Ishikawa (cell line): Measurements from ENCODE around the gene PTCH2.

Source experiments
- CEBPB ChIP-seq: IDR thresholded peaks from 2 replicates; pipeline ENCODE4 v1.6.1; 2012
- CREB1 ChIP-seq: IDR thresholded peaks from 2 replicates; pipeline ENCODE4 v1.6.1; 2012; ENCODE audit warnings: low read depth
- EGR1 ChIP-seq: IDR thresholded peaks from 2 replicates; pipeline ENCODE4 v1.6.1; 2012
- EP300 ChIP-seq: IDR thresholded peaks from 2 replicates; pipeline ENCODE4 v1.6.1; 2012; ENCODE audit warnings: borderline replicate concordance
- FOXM1 ChIP-seq: IDR thresholded peaks from 2 replicates; pipeline ENCODE4 v1.6.1; 2012; ENCODE audit warnings: low read depth, borderline replicate concordance
- NFIC ChIP-seq: IDR thresholded peaks from 2 replicates; pipeline ENCODE4 v1.6.1; 2012
- RAD21 ChIP-seq: IDR thresholded peaks from 2 replicates; pipeline ENCODE4 v1.6.1; 2012; ENCODE audit warnings: low read depth
- TAF1 ChIP-seq: IDR thresholded peaks from 2 replicates; pipeline ENCODE4 v1.6.1; 2012; ENCODE audit warnings: low read depth, mild to moderate bottlenecking
- TCF12 ChIP-seq: IDR thresholded peaks from 2 replicates; pipeline ENCODE4 v1.6.1; 2012; ENCODE audit warnings: low read depth
- TEAD4 ChIP-seq: IDR thresholded peaks from 2 replicates; pipeline ENCODE4 v1.6.1; 2012
- YY1 ChIP-seq: IDR thresholded peaks from 2 replicates; pipeline ENCODE4 v1.6.1; 2012; ENCODE audit warnings: low read depth
- ZBTB7A ChIP-seq: IDR thresholded peaks from 2 replicates; pipeline ENCODE4 v1.6.1; 2012; ENCODE audit warnings: low read depth
- TF ChIP-seq, protein P1 (sequence below): IDR thresholded peaks from 2 replicates; pipeline ENCODE4 v1.6.1; 2012; ENCODE audit warnings: low read depth, mild to moderate bottlenecking
- TF ChIP-seq, protein P2 (sequence below): IDR thresholded peaks from 2 replicates; pipeline ENCODE4 v1.6.1; 2012
- TF ChIP-seq, protein P3 (sequence below): IDR thresholded peaks from 2 replicates; pipeline ENCODE4 v1.6.1; 2012

Gene PTCH2

DNA sequence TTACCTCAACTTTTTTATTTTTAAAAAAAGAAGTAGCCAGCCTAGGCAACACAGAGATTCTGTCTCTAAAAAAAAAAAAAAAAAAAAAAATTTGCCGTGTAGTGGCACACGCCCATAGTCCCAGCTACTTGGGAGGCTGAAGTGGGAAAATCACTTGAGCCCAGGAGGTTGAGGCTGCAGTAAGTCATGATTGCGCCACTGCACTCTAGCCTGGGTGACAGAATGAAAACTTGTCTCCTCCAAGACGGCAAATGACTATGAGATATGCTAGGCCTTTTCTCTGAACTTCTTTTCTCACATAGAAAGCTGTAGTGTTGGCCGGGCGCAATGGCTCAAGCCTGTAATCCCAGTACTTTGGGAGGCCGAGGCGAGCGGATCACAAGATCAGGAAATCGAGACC lies 24.7 kb upstream of the PTCH2 start:
- TF ChIP-seq TEAD4 (no peak), CREB1 (no peak), FOXM1 (no peak), EGR1 (no peak), EP300 (no peak), NFIC (no peak), TCF12 (no peak)
- TF ChIP-seq, protein P1, sequence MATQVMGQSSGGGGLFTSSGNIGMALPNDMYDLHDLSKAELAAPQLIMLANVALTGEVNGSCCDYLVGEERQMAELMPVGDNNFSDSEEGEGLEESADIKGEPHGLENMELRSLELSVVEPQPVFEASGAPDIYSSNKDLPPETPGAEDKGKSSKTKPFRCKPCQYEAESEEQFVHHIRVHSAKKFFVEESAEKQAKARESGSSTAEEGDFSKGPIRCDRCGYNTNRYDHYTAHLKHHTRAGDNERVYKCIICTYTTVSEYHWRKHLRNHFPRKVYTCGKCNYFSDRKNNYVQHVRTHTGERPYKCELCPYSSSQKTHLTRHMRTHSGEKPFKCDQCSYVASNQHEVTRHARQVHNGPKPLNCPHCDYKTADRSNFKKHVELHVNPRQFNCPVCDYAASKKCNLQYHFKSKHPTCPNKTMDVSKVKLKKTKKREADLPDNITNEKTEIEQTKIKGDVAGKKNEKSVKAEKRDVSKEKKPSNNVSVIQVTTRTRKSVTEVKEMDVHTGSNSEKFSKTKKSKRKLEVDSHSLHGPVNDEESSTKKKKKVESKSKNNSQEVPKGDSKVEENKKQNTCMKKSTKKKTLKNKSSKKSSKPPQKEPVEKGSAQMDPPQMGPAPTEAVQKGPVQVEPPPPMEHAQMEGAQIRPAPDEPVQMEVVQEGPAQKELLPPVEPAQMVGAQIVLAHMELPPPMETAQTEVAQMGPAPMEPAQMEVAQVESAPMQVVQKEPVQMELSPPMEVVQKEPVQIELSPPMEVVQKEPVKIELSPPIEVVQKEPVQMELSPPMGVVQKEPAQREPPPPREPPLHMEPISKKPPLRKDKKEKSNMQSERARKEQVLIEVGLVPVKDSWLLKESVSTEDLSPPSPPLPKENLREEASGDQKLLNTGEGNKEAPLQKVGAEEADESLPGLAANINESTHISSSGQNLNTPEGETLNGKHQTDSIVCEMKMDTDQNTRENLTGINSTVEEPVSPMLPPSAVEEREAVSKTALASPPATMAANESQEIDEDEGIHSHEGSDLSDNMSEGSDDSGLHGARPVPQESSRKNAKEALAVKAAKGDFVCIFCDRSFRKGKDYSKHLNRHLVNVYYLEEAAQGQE, result no peak

DNA sequence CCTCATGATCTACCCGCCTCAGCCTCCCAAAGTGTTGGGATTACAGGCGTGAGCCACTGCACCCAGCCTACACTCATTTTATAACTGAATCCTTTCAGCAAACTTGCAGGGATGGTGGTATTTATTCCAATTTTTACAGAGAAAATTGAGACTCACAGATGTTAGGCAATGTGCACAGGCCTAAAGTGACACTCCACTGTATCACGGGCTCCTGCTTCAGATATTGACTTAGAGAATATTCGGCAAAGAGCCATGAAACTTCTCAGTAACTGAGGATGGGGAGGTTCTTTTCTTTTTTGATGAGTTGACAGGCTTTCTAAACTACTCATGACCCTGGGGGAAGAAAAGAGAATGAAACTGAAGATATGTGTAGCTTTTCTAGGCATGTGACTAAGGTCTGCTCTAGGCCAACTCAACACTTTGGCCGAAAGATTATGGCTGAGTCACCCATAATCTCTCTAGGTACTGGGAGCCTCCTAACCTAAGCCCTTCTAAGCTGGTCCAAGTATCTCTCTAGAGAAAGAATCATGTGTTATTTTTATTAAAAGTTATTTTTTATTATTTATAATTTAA lies 19.9 kb upstream of the PTCH2 start:
- TF ChIP-seq, protein P1, result no peak
- no peak for TF ChIP-seq RAD21
- no peak for TF ChIP-seq EP300
- no peak for TF ChIP-seq TEAD4
- TF ChIP-seq, protein P2, sequence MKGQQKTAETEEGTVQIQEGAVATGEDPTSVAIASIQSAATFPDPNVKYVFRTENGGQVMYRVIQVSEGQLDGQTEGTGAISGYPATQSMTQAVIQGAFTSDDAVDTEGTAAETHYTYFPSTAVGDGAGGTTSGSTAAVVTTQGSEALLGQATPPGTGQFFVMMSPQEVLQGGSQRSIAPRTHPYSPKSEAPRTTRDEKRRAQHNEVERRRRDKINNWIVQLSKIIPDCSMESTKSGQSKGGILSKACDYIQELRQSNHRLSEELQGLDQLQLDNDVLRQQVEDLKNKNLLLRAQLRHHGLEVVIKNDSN, result no peak
- no peak for TF ChIP-seq CEBPB

DNA sequence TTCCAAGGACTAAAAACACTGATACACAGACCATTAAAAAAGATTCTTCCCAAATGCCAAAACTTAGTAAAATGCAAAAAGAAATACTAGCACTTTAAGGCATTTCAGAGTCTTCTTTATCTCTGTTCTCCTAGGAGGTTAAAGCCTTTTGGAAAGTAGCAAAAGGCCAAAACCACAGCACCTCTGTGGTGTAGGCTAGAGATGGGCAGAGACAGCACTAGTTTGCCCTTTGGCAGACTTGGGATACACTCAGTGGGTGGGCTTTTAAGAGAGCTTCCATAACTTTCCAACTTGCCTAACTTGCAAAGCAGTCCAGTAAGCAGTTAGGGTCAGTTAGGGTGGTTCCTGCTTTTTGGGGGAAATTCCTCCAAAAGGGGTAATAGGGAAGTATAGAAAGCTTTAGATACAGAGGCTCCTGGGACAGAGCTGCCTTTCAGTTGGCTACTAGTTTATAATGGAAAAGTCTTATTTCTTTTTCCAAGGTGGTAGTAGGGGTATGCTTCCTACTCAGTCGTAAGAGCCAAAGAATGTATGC lies 17.9 kb upstream of the PTCH2 start:
- TF ChIP-seq NFIC, result no peak
- TF ChIP-seq FOXM1, result no peak
- TF ChIP-seq TEAD4, result no peak
- no peak for TF ChIP-seq ZBTB7A
- no peak for TF ChIP-seq TAF1
- TF ChIP-seq EP300, result no peak
- TF ChIP-seq, protein P1, result no peak
- TF ChIP-seq YY1, result no peak
- TF ChIP-seq, protein P3, sequence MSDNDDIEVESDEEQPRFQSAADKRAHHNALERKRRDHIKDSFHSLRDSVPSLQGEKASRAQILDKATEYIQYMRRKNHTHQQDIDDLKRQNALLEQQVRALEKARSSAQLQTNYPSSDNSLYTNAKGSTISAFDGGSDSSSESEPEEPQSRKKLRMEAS, result no peak
- no peak for TF ChIP-seq EGR1
- TF ChIP-seq, protein P2, result no peak
- no peak for TF ChIP-seq TCF12
- TF ChIP-seq CEBPB, result no peak
- TF ChIP-seq RAD21, result no peak
- no peak for TF ChIP-seq CREB1

DNA sequence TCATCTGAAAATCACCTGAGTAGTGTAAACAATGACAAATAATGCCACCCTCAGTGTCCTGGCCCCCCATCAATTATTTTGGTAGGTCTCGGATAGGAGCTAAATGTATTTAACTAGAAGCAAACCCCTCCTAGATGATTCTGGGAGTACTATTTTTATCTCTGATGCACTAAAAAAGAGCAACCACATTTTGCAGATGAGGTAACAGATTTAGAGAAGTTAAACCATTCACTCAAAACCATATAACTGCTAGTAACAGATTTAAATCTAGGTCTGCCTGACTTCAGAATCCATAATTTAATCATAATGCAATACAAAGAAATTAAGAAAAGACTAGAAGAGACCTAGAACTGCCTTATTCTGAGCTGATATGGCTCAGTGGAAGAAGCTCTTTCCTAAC lies 17.3 kb upstream of the PTCH2 start:
- no peak for TF ChIP-seq RAD21
- TF ChIP-seq, protein P2, result no peak
- TF ChIP-seq TEAD4, result no peak
- TF ChIP-seq CEBPB, result no peak
- TF ChIP-seq, protein P1, result no peak
- no peak for TF ChIP-seq TCF12
- TF ChIP-seq NFIC, result no peak
- TF ChIP-seq EGR1, result no peak
- TF ChIP-seq YY1, result no peak
- TF ChIP-seq CREB1, result no peak
- TF ChIP-seq ZBTB7A, result no peak
- TF ChIP-seq TAF1, result no peak
- TF ChIP-seq, protein P3, result no peak
- no peak for TF ChIP-seq FOXM1
- TF ChIP-seq EP300, result no peak
